Occipital lobe (tissue), 2 donors: ENCODE data around the gene PEX11G. TPM values are rescaled to one million over a fixed set of nuclear protein-coding genes. Genes with fewer than 3 reads are reported as not detected.
"Not testable (repeated sequence)": the region's sequence is repeated elsewhere in the genome, so short reads cannot be mapped to it uniquely, and the experiment has no call there.

Source experiments
- DNase-seq: peaks from one replicate; lab custom pipeline; 2025; lab: John Stamatoyannopoulos, UW
- total RNA-seq: library from RNA; depleted of rRNA; stranded (reverse); fragments of >200 nt; gene quantifications from one replicate; pipeline ENCODE4 v1.2.3, GENCODE V29; 2014

The PEX11G gene
- total RNA-seq, 1 donor from 2014 or later, result 0.94 TPM

DNA sequence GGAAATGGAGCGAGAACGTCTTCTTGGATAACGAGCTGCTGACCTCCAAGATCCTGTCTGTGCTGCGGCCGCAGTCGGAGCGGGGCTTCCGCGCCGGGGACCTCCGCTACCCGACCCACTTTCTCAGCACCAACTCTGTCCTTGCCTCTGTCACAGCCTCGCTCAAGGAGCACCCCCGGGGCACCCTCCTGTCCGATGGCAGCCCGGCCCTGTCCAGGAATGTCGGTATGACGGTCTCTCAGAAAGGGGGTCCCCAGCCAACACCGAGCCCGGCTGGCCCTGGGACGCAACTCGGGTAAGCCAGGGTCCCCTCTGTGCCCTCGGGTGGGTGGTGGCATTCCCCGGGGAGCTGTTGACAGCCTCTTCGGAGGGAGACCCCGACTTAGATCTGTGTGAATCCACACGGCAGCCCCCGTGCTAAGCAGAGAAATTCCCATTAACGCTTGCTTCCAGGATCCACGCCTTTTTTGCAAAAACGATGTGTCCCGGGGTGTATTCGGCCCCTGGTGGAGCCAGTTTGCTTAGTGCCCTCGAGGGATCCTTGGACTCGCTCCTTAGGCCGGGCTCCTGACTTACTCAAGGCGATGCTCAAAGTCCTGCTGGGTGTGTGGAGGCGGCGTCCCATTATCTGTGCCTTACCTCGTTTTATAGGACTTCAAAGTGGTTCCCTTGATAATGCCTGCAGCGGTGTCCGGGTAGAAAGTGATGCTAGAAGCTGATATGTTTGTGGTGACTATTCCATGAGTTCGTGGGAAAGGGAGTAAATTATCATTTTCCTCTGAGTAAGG, 48.5 kb downstream of the PEX11G start:
- no peak for DNase-seq

DNA sequence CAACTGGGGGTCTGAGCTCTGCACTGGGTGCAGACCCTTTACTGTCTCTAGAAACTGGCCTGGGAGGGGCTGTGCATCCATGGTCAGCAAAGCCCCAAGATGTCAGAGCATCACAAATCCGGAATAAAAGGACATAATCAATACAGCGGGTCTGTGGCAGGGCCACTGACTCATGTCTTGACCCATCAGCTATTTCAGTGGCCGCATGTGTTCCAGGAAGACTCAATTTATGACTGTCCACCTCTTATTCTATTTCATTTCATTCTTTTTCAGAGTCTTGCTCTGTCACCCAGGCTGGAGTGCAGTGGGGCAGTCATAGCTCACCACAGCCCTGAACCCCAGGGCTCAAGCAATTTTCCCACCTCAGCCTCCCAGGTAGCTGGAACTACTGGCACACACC, 53.2 kb downstream of the PEX11G start:
- DNase-seq, result no peak

DNA sequence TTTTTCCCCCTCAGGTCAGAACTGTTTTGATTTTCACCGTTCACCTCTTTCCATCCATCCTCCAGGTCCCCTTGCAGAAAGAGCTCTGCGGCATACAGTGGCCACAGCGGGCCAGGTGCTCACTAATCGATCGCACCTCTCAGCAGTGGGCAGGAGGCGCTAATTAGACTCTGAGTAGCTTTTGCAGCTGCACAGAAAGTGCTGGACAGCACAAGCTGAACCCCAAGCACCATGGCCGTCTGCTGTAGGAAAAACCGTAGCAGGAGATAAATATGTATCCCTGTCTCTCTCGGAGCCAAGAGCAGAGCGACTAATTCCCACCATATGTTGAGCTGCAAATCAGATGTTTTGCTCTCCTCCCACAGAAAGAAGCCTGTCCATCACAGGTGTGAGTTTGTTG, 54.4 kb downstream of the PEX11G start:
- no peak for DNase-seq

DNA sequence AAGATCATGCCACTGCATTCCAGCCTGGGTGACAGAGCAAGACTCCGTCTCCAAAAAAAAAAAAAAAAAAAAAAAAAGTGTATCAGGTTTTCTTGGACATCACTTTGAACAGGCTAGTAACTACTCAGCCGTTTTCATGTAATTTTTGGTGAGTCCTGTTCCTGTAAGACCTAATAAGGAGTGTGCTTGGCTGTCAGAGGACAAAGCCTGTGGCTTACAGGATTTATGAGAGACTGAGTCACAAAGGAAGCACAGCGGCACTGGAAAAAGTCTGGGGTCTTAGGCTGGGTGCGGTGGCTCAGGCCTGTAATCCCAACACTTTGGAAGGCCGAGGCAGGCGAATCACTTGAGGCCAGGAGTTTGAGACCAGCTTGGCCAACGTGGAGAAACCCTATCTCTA, 55.4 kb downstream of the PEX11G start:
- DNase-seq, result not testable (repeated sequence)

DNA sequence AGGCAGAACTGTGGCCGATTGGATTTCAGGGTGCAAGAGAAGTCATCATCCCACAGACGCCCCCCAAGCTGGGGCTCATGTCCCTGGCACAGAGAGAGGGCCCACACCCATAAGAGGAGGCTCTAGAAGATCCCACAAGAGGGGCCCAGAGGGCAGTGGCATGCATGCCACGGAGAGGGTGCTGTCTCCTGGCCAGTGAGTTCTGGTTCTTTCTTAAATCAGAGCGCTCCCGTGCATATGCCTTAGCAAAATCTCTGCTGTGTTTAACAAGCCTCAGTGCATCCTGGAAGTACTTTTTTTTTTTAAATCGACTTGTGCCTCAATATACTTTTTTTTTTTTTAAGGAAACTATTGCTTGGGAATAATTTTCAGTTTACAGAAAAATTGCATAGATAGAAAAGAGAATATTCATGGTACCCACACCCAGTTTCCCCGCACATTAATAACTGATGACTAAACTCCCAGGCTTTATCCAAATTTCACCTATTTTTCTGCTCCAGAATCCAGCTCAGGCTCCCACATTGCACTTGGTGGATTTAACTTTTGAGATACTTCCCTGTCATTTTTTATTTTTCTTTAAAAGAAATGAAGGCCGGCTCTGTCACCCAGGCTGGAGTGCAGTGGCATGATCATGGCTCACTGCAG, 59.1 kb downstream of the PEX11G start:
- DNase-seq, result no peak

DNA sequence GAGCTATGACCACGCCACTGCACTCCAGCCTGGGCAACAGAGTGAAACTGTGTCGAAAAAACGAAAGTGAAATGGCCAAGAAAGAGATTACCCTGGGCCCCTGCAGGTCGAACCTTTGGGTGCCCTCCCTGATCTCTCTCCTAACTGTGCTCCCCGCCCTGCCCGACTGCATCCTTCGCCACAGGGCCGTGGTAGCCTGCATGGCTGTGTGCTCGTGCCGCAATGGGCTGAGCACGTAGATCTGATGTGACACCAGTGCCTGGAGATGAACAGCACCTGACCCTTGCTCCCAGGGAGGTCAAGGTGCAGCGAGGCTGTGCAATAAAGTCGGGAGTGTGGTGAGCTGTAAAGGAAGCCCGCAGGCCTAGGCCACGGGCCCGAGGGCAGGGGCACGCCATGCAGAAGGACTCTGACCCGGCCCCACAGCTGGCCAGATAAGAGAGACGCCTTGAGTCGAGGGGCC, 60.2 kb downstream of the PEX11G start:
- no peak for DNase-seq

DNA sequence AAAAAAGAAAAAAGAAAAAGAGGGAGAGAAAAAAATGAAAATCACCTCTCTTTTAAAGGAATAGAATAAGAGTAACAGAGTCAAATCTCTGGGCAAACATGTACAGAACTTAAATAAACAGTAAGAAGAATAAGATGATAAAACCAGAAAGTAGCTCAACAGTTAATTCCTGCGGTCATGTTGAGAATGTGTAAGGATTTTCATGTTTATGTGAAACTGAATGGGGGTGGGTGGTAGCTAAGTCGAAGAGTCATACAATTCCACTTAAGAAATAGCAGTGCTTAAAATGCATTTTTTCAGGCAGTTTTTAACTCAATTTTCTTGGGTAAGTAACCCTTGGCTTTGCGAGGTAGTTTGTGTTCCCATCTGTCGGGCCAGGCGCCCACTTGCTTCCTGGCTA, 60.9 kb downstream of the PEX11G start:
- DNase-seq, result no peak

DNA sequence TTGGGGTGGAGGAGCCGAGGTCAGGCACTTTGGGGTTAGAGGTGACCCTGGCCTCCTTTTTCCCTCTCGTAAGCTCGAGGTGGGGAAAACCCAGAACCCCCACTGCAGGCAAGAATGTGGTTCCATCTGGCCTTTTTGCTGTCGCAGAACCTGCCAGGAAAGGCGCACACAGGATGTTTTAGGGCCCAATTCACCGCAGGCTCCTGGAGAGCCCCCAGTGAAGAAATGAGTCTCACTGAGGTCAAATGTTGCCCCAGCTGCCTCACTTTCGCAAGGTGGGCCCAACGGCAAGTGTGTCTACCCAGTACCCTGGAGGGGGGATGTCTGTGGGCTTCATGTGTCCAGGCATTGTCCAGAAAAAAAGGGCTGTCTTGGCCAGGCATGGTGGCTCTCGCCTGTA, 61.8 kb downstream of the PEX11G start:
- DNase-seq, result no peak

Other genes with a start within 250 kb of the PEX11G start
- gene INSR, start 194.6 kb downstream of the PEX11G start, total RNA-seq, result 84.7 TPM
- gene ARHGEF18, start 140.1 kb downstream of the PEX11G start, total RNA-seq, result 28.7 TPM
- 9.0 TPM for gene ZNF358, start 27.1 kb upstream of the PEX11G start, total RNA-seq
- 9.8 TPM for gene MCOLN1, start 33.6 kb upstream of the PEX11G start, total RNA-seq
- gene PNPLA6, start 46.7 kb upstream of the PEX11G start, total RNA-seq, result 49.0 TPM
- 17.0 TPM for gene CAMSAP3, start 106.8 kb upstream of the PEX11G start, total RNA-seq
- 18.4 TPM for gene XAB2, start 140.5 kb upstream of the PEX11G start, total RNA-seq
- gene PET100, start 140.8 kb upstream of the PEX11G start, total RNA-seq, result 14.7 TPM
- not detected for gene PCP2, start 144.7 kb upstream of the PEX11G start, total RNA-seq
- gene STXBP2, start 148.1 kb upstream of the PEX11G start, total RNA-seq, result 3.0 TPM
- 0.94 TPM for gene RETN, start 180.0 kb upstream of the PEX11G start, total RNA-seq
- 0.78 TPM for gene MCEMP1, start 188.1 kb upstream of the PEX11G start, total RNA-seq
- 16.7 TPM for gene TRAPPC5, start 191.8 kb upstream of the PEX11G start, total RNA-seq
- gene FCER2, start 213.1 kb upstream of the PEX11G start, total RNA-seq, result not detected
- 0.31 TPM for gene CLEC4G, start 243.1 kb upstream of the PEX11G start, total RNA-seq